Activated T-cell treated with anti-CD3 and anti-CD28 coated beads, Interleukin-2, amount 50 U/mL, for 1 hour (primary cell): ENCODE results near the gene AMN.
"Not testable (repeated sequence)": the region's sequence is repeated elsewhere in the genome, so short reads cannot be mapped to it uniquely, and the experiment has no call there.

ENCODE experiments used
- DNase-seq: peaks from one replicate; pipeline ENCODE4 v3.0.0-alpha.2; 2020

AMN gene

GRCh38 chr14:102914474-102915291, 7.8 kb upstream of the AMN start:
- no peak for DNase-seq

DNA sequence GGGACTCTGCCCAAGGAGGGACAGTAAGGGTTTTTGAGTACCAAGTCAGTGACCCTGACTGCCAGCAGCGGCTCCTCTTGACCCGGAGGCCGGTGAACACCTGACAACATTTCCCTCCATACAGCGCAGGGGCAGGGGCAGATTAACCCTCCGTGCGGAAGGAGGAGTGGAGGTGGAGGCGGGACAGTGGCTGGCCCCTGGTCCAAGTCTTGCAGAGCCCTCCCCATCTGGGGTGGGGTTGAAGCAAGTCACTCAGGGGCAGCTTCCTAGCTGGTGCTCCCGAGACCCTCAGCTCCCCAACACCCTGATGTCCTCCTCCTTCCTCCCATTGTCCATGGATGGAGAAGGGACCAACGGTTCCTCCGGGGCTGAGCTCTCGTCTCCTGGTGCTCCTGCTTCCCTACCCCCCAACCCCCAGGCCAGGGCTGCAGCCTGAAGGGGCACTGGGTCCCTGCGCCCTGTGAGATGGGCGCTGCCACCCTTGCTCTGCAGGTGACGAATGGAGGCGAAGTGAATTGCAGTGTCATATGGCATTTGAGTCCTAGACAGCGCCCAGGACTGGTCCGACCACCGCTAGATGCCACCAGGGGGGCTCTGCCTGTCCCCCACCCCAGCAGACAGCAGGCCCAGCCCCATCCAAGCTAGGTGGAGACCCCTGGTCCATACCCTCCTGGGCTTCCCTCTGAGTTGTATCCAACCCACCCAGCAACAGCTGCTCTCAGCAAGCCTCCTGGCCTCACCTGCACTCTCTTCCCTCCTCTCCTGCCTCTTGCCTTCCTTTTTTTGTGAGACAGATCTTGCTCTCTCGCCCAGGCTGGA, 7.0 kb upstream of the AMN start:
- no peak for DNase-seq

GRCh38 chr14:102916347-102917055, 6.0 kb upstream of the AMN start:
- DNase-seq, result no peak

DNA sequence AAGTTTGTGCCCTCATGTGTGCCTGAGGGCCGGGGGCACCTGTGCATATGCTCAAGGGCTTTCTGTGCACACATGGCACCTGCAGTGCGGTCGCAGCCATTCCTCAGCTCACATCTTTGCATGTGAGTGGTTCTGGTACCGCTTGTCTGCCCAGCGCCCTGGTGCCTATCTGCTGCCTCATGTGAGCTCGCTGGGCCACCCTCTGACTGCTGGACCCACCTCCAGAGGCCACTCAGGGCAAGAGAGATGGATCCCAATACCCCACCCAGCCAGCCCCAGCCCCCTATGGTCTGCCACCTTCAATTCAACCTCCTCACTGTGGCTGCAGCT, 5.4 kb upstream of the AMN start:
- no peak for DNase-seq

GRCh38 chr14:102917469-102918211, 4.8 kb upstream of the AMN start:
- DNase-seq, result peak; percentile 66

GRCh38 chr14:102918438-102918837, 4.0 kb upstream of the AMN start:
- no peak for DNase-seq

GRCh38 chr14:102920273-102920997, 2.0 kb upstream of the AMN start:
- no peak for DNase-seq

- DNase-seq, result no peak
Measured at GRCh38 chr14:102920998-102921304, 1.5 kb upstream of the AMN start.

GRCh38 chr14:102923201-102923924, 900 bp downstream of the AMN start:
- no peak for DNase-seq

DNA sequence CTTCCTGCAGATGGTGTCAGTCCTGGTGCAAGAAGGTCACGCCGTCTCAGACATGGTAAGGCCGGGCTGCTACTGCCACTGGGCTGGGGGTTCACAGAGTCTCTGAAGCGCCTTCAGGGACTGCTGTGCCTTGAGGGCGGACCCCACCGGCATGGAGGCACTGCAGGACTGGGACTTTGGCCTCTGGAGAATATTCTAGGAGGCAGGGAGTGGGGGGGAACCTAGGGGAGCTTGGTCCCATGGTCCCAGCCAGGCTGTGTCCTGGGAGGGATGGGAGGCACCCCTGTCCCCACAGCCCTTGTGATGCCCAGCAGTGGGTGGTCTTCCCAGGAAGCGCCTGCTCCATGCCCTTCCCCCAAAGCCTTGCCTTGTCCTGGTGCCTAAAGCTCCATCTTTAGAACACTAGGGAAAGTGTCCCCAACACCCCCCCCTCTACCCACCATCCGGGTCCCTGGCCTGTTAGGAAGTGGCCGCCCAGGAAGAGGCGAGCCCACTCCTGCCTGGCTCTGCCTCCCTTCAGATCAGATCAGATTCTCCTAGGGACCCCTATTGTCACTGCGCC, 1.5 kb downstream of the AMN start:
- DNase-seq, result no peak

- no peak for DNase-seq
Measured at GRCh38 chr14:102924632-102925588, 2.4 kb downstream of the AMN start.

DNA sequence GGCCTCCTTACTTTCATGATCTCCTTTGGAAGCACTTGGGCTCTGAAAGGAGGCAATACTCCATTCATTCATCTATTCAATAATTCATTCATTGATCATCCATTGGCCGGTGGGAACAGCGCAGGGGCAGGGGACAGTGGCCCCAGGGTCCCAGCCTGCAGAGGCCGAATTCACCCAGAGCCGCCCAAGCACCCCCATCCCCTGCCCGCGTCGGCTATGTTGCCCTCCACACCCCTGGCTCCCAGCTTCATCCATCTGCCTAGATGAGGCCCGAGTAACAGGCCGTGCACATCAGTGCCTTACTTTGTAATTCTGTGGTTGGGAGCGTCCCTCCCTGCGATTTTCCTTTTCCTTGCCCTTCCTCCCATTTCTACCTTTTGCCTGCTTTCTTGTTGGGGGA, 3.2 kb downstream of the AMN start:
- no peak for DNase-seq

DNA sequence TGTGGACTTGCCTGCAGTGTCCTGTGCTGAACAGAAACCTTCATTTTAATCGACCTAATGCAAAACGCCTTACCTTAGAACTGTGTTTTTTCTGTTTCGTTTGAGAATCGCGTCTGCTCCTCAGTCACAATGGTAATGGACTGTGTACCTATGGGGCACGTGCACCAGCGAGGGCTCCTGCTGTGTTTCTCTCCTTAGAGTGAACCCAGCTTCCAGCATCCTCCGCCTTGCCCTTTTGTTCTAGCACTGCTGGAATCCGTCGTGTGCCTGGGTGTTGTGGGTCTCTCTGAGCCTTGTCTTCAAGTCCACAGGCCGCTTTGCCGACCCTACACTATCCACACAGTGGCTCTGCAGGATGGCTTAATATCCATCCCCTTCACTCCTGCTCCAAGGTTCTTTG, 3.6 kb downstream of the AMN start:
- no peak for DNase-seq

GRCh38 chr14:102926840-102927239, 4.4 kb downstream of the AMN start:
- DNase-seq, result not testable (repeated sequence)

- DNase-seq, result no peak
Measured at GRCh38 chr14:102927346-102927877, 4.9 kb downstream of the AMN start.

DNA sequence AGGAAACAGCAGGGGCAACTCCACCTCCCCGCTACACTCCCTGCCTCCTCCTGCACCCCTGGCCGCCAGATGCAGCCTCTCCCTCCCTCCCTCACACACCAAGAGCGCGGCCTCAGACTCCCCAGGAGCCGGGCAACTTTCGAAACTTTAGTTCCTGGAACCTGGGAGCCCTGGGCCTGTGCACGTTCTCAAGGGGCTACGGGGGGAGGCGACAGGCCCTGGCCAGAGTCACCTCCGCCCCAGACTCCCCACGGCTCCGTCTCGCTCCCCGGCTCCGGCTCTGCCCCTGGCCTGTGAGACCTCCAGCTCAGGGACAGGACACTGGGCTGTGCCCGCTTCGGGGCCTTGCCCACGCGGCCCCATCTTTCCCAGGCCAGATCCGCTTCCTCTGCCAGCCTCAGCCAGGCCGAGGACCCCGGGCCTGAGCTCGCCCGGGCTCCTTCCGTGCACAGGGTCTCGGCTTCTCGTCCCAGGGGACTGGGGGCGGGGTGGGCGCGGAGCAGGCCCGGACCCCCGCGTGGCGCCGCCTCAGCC, 5.5 kb downstream of the AMN start:
- DNase-seq, result peak; percentile 43

GRCh38 chr14:102928412-102929240, 6.2 kb downstream of the AMN start:
- peak; percentile 81 for DNase-seq
